ENCODE results near the gene KDM4B.
"Not testable (repeated sequence)": the region's sequence is repeated elsewhere in the genome, so short reads cannot be mapped to it uniquely, and the experiment has no call there.

Gene KDM4B

GRCh38 chr19:5024282-5024681 is 55.4 kb downstream of the KDM4B start:
- in situ Hi-C loops (cut with HindIII; ENCODE audit: low sequenced_read_pairs) = no loop called here
- H3K4me3 ChIP-seq (ENCODE audit: low read depth, low read length) = no peak overlapping the region
- no peak for TF ChIP-seq CTCF (IDR thresholded peaks at IDR 0.05; ENCODE audit: low read depth, low read length)
- DNase-seq (ENCODE audit: low read depth, low spot score) = no peak

GRCh38 chr19:5025027-5025426 is 56.1 kb downstream of the KDM4B start:
- no peak overlapping the region for H3K4me3 ChIP-seq (ENCODE audit: low read depth, low read length)
- in situ Hi-C loops (cut with HindIII; ENCODE audit: low sequenced_read_pairs) = no loop called here
- DNase-seq (ENCODE audit: low read depth, low spot score) = no peak
- no peak for TF ChIP-seq CTCF (IDR thresholded peaks at IDR 0.05; ENCODE audit: low read depth, low read length)

GRCh38 chr19:5026706-5027273 is 57.9 kb downstream of the KDM4B start:
- in situ Hi-C loops (cut with HindIII; ENCODE audit: low sequenced_read_pairs) = no loop called here
- no peak for DNase-seq (ENCODE audit: low read depth, low spot score)
- H3K4me3 ChIP-seq (ENCODE audit: low read depth, low read length) = no peak overlapping the region
- TF ChIP-seq CTCF (IDR thresholded peaks at IDR 0.05; ENCODE audit: low read depth, low read length) = peak; percentile 35

- no peak for DNase-seq (ENCODE audit: low read depth, low spot score)
- TF ChIP-seq CTCF (IDR thresholded peaks at IDR 0.05; ENCODE audit: low read depth, low read length) = no peak
- in situ Hi-C loops (cut with HindIII; ENCODE audit: low sequenced_read_pairs) = no loop called here
- no peak overlapping the region for H3K4me3 ChIP-seq (ENCODE audit: low read depth, low read length)
These were observed 59.4 kb downstream of the KDM4B start for GRCh38 chr19:5028229-5028886.

GRCh38 chr19:5029596-5029995 is 60.7 kb downstream of the KDM4B start:
- in situ Hi-C loops (cut with HindIII; ENCODE audit: low sequenced_read_pairs) = not testable (repeated sequence)
- DNase-seq (ENCODE audit: low read depth, low spot score) = peak; percentile 30

GRCh38 chr19:5030136-5030820 is 61.4 kb downstream of the KDM4B start:
- DNase-seq (ENCODE audit: low read depth, low spot score) = no peak
- in situ Hi-C loops (cut with HindIII; ENCODE audit: low sequenced_read_pairs) = no loop called here
- H3K4me3 ChIP-seq (ENCODE audit: low read depth, low read length) = no peak overlapping the region
- no peak for TF ChIP-seq CTCF (IDR thresholded peaks at IDR 0.05; ENCODE audit: low read depth, low read length)

More at GRCh38 chr19:5029596-5029995, 60.7 kb downstream of the KDM4B start:
- TF ChIP-seq CTCF (IDR thresholded peaks at IDR 0.05; ENCODE audit: low read depth, low read length) = peak; percentile 71
- not testable (repeated sequence) for H3K4me3 ChIP-seq (ENCODE audit: low read depth, low read length)
